Measurements from ENCODE around the gene FAM153A.
"Not testable (repeated sequence)": the region's sequence is repeated elsewhere in the genome, so short reads cannot be mapped to it uniquely, and the experiment has no call there.

DNA sequence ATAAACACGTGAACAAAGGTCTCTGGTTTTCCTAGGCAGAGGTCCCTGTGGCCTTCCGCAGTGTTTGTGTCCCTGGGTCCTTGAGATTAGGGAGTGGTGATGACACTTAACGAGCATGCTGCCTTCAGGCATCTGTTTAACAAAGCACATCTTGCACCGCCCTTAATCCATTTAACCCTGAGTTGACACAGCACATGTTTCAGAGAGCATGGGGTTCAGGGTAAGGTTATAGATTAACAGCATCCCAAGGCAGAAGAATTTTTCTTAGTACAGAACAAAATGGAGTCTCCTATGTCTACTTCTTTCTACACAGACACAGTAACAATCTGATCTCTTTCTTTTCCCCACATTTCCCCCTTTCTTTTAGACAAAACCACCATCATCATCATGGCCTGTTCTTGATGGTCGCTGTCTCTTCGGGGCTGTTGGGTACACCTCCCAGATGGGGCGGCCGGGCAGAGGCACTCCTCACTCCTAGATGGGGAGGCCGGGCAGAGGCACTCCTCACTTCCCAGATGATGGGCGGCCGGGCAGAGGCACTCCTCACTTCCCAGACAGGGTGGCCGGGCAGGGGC, 87.3 kb downstream of the FAM153A start:
- TF ChIP-seq, protein P1, sequence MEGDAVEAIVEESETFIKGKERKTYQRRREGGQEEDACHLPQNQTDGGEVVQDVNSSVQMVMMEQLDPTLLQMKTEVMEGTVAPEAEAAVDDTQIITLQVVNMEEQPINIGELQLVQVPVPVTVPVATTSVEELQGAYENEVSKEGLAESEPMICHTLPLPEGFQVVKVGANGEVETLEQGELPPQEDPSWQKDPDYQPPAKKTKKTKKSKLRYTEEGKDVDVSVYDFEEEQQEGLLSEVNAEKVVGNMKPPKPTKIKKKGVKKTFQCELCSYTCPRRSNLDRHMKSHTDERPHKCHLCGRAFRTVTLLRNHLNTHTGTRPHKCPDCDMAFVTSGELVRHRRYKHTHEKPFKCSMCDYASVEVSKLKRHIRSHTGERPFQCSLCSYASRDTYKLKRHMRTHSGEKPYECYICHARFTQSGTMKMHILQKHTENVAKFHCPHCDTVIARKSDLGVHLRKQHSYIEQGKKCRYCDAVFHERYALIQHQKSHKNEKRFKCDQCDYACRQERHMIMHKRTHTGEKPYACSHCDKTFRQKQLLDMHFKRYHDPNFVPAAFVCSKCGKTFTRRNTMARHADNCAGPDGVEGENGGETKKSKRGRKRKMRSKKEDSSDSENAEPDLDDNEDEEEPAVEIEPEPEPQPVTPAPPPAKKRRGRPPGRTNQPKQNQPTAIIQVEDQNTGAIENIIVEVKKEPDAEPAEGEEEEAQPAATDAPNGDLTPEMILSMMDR (IDR thresholded peaks at IDR 0.05) = not testable (repeated sequence)
- TF ChIP-seq POLR2A (IDR thresholded peaks at IDR 0.05) = not testable (repeated sequence)
